Thyroid gland (tissue), 4 donors: ENCODE measurements around the gene SNX19. TPM values are rescaled to one million over a fixed set of nuclear protein-coding genes. Genes with fewer than 3 reads are reported as not detected.

Experiments
- DNase-seq, 2 donors: peaks; one replicate each; pipeline ENCODE4 v3.0.0-alpha.2; 2019
- H3K27ac ChIP-seq, 3 donors: fragments of 200-600 bp; sonication (generic); 1 replicate in 2 of 3; 2 replicates in 1 of 3; pipeline ENCODE4 v1.5.1; 2016 to 2019; ENCODE audit warnings: mild to moderate bottlenecking in 1 of 3, moderate library complexity in 1 of 3
- H3K27me3 ChIP-seq: fragments of 200-600 bp; sonication (generic); one replicate; pipeline ENCODE4 v1.5.1; 2019
- H3K36me3 ChIP-seq, 2 donors: fragments of 200-600 bp; sonication (generic); one replicate each; pipeline ENCODE4 v1.5.1; 2016 to 2019
- H3K4me1 ChIP-seq, 2 donors: fragments of 200-600 bp; sonication (generic); one replicate each; pipeline ENCODE4 v1.5.1; 2017 to 2019
- H3K4me3 ChIP-seq, 3 donors: fragments of 200-600 bp; sonication (generic); replicated peaks in 1 of 3; 1 replicate in 2 of 3; 2 replicates in 1 of 3; pipeline ENCODE4 v1.5.1; 2016; ENCODE audit warnings: mild to moderate bottlenecking in 1 of 3
- H3K9me3 ChIP-seq: fragments of 200-600 bp; sonication (generic); one replicate; pipeline ENCODE4 v1.5.1; 2017
- POLR2A ChIP-seq, 2 donors: fragments of 450-650 bp; IDR thresholded peaks; one replicate each; pipeline ENCODE4 v1.6.1; 2017; ENCODE audit warnings: antibody characterized with exemption in 2 of 2, mild to moderate bottlenecking in 2 of 2, moderate library complexity in 1 of 2
- WGBS, 2 donors: methylation state at CpG; one replicate each; pipeline ENCODE4 v1.1.5; 2017; 5-methylcytosine and 5-hydroxymethylcytosine counted together
- intact Hi-C: fragments of 100-400 bp; cut with DNase I; formaldehyde crosslinking; loops from one replicate; pipeline ENCODE4 v1.15.1; 2023
- total RNA-seq, 4 donors: library from RNA; depleted of rRNA; stranded (reverse); fragments of >200 nt; gene quantifications; one replicate each; pipeline ENCODE4 v1.2.3, GENCODE V29; 2016
- TF ChIP-seq, protein P1 (sequence below), 6 experiments: fragments of 200-600 bp in 3 of 6; fragments of 450-650 bp in 3 of 6; sonication (generic) in 3 of 6; IDR thresholded peaks; one replicate each; pipeline ENCODE4 v1.5.1; 2016 to 2019; ENCODE audit warnings: antibody characterized with exemption in 6 of 6, mild to moderate bottlenecking in 2 of 6, inconsistent platforms in 1 of 6, moderate library complexity in 1 of 6

SNX19 gene
- total RNA-seq, 4 donors from 2014 or later = 82.1 to 146 (median 127) TPM

DNA sequence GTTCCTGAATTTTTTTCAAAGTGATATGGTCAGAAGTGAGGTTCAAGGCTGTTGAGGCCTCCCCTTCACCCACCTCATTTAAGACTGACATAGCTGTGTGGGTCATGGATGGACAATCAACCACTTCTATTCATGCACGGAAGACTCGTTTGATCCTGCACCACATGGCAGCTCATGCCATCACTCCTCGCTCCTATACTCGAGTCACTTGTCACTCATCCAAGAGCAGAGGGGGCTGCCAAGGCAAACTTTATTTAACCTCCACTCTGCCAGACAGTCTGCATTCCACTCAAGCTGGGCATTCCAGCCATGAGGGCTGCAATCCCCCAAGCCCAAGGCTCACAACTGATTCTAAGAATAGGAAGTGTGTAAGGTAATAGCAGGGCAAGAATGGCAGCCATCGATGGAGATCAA lies 34.1 kb downstream of the SNX19 start:
- DNase-seq = peak; percentile 43 to 45
- Histone ChIP-seq H3K4me3 (no peak overlapping the region), H3K36me3 (peaks cover 45% of the 10 kb centered on the region in 2 donors), H3K4me1 (peaks cover 8 to 22% of the 10 kb centered on the region in 2 donors), H3K27ac (no peak overlapping the region), H3K9me3 (no peaks in the 10 kb centered on the region), H3K27me3 (no peaks in the 10 kb centered on the region)
- TF ChIP-seq, protein P1, sequence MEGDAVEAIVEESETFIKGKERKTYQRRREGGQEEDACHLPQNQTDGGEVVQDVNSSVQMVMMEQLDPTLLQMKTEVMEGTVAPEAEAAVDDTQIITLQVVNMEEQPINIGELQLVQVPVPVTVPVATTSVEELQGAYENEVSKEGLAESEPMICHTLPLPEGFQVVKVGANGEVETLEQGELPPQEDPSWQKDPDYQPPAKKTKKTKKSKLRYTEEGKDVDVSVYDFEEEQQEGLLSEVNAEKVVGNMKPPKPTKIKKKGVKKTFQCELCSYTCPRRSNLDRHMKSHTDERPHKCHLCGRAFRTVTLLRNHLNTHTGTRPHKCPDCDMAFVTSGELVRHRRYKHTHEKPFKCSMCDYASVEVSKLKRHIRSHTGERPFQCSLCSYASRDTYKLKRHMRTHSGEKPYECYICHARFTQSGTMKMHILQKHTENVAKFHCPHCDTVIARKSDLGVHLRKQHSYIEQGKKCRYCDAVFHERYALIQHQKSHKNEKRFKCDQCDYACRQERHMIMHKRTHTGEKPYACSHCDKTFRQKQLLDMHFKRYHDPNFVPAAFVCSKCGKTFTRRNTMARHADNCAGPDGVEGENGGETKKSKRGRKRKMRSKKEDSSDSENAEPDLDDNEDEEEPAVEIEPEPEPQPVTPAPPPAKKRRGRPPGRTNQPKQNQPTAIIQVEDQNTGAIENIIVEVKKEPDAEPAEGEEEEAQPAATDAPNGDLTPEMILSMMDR (IDR thresholded peaks at IDR 0.05) = no peak
- TF ChIP-seq POLR2A (IDR thresholded peaks at IDR 0.05) = no peak
- 40 to 42% methylated on average over 5 of the region's 5 CpGs for WGBS, 2 donors
- intact Hi-C loops = no loop called here

DNA sequence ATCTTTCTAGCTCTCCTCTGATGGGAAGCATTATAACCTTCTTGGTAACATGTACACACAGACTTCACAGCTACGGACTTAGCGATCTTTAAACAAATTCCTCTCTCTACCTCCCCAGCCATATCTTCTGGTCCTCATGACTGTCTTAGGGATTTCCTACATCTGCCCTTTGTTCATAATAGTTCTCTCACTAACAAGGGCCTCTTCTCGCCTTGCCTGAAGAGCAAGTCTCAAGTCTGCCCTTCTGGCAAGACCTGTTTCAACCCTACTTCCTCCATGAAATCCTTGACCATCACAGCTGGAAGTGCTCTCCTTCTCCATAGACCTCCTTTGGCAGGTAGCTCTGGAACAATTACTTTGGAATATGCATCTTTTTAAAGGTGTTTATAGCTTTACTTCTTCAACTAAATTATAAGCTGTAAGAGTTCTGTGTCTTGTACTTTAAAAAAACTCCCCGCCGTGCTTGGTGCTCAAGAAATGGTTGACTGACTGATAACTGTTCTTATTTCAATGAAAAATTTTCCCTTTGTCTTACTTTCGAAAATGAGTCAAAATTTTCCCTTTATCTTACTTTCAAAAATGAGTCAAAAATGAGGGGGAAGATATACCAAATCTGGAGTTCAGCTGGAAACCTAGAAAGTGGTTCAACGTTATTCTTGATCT lies 34.7 kb downstream of the SNX19 start:
- Histone ChIP-seq H3K4me3 (no peak overlapping the region), H3K27ac (no peak overlapping the region), H3K9me3 (no peaks in the 10 kb centered on the region), H3K4me1 (peaks cover 8 to 18% of the 10 kb centered on the region in 2 donors), H3K27me3 (no peaks in the 10 kb centered on the region), H3K36me3 (peaks cover 48 to 51% of the 10 kb centered on the region in 2 donors)
- intact Hi-C loops = no loop called here
- no peak for TF ChIP-seq POLR2A (IDR thresholded peaks at IDR 0.05)
- TF ChIP-seq, protein P1 (IDR thresholded peaks at IDR 0.05) = no peak
- DNase-seq = no peak
- 67 to 70% methylated on average over 7 of the region's 7 CpGs for WGBS, 2 donors

DNA sequence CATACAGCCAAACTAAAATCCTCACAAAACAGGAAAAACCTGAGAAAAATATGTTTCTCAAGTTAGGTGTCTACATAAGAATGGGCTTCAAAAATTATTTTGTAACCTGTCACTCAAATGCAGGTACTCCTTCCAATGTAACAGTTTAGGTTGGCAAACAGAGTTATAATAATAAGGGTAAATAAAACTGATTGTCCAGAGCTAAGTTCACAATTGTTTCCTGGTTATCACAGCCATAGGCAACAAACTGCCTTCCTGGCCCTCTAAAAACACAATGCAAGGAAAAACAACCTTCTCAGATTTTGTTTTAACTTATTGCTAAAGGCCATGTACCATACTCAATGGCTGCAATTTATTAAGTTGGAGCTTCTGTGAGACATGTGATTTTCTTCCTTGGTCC lies 36.4 kb downstream of the SNX19 start:
- no peak for DNase-seq
- no peaks in the 10 kb centered on the region for H3K27me3 ChIP-seq
- peaks cover 56% of the 10 kb centered on the region in 2 donors for H3K36me3 ChIP-seq
- no peak overlapping the region for H3K4me3 ChIP-seq
- no peak overlapping the region for H3K27ac ChIP-seq
- intact Hi-C loops = no loop called here
- peaks cover 8 to 15% of the 10 kb centered on the region in 2 donors for H3K4me1 ChIP-seq
- TF ChIP-seq, protein P1 (IDR thresholded peaks at IDR 0.05) = no peak
- no peak for TF ChIP-seq POLR2A (IDR thresholded peaks at IDR 0.05)
- no peaks in the 10 kb centered on the region for H3K9me3 ChIP-seq

DNA sequence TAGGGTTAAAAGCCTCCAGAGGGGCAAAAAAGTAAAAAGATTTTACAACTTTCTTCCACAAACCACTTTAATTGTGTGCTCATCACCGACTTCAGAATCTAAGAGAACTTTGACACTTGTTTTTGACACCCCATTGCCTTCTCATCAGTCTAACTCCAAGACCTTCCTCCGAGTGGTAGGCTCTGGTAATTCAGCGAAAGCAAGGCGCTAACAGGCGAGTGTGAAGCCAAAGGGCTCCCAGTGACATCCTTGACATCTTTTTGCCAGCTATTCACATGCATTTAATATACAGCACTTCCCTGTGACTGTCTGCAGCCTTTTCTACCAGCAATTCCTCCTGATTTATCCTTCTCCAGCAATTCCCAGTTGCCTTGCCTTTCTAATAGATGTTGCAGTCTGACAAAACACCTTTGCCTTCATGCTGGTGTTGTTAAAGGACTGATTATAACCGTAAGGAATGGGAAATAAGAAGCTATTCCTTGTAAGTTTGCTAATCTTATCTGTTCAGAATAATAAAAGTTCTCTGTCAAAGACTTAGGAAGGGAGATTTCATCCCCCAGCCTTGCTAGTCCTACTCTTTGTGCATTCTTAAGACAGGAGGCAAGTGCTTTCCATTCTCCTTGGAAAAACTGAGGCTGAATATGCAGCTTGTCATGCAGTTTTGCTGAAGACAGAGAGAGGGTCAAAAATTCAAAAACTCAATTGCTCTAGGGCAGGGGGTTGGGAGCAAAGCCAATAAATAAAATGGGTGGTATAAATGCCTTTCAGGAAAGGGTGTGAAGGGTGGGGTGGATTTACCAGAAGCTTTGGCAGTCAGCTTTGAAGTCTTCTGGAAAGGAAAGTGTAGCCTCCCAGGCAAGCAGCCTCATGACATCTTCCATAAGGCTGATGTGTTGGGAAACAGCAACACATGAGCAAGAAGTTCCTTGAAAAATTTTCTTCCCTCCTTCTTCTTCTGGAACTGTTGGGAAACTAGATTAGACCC lies 39.1 kb downstream of the SNX19 start:
- whole genome bisulfite sequencing, 2 donors = 84 to 85% methylated on average over 6 of the region's 6 CpGs
- peaks cover 5 to 11% of the 10 kb centered on the region in 2 donors for H3K4me1 ChIP-seq
- intact Hi-C loops = no loop called here
- no peak for DNase-seq
- H3K27ac ChIP-seq = no peak overlapping the region
- no peaks in the 10 kb centered on the region for H3K9me3 ChIP-seq
- peaks cover 49 to 58% of the 10 kb centered on the region in 2 donors for H3K36me3 ChIP-seq
- H3K27me3 ChIP-seq = no peaks in the 10 kb centered on the region
- H3K4me3 ChIP-seq = no peak overlapping the region
- no peak for TF ChIP-seq POLR2A (IDR thresholded peaks at IDR 0.05)
- TF ChIP-seq, protein P1 (IDR thresholded peaks at IDR 0.05) = no peak
